Adrenal gland (tissue), 12 donors: Measurements from ENCODE around the gene VAC14. TPM values are rescaled to one million over a fixed set of nuclear protein-coding genes. Genes with fewer than 3 reads are reported as not detected.

Experiments used
- DNase-seq, 7 donors: peaks; one replicate each; pipeline ENCODE4 v3.0.0-alpha.2; 2019 to 2020
- H3K27ac ChIP-seq, 5 donors: fragments of 200-600 bp; sonication (generic) in 4 of 5; 1 replicate in 3 of 5; 2 replicates in 2 of 5; pipeline versions ENCODE4 v1.5.1 to v1.8.0; 2016 to 2020; ENCODE audit warnings: mild to moderate bottlenecking in 1 of 5
- H3K27me3 ChIP-seq: fragments of 200-600 bp; 2 replicates; pipeline ENCODE4 v1.8.0; 2021
- H3K36me3 ChIP-seq, 2 donors: fragments of 200-600 bp; replicated peaks in 1 of 2; 1 replicate in 1 of 2; 2 replicates in 1 of 2; pipeline versions ENCODE4 v1.5.1 to v1.8.0; 2018 to 2022
- H3K4me1 ChIP-seq, 2 donors: fragments of 200-600 bp; replicated peaks in 1 of 2; 1 replicate in 1 of 2; 2 replicates in 1 of 2; pipeline versions ENCODE4 v1.5.1 to v1.8.0; 2018 to 2021
- H3K4me3 ChIP-seq, 4 donors: fragments of 200-600 bp; sonication (generic) in 3 of 4; one replicate each; pipeline ENCODE4 v1.5.1; 2016 to 2018
- H3K9me3 ChIP-seq, 3 donors: fragments of 200-600 bp; sonication (generic) in 1 of 3; replicated peaks in 1 of 3; 1 replicate in 2 of 3; 2 replicates in 1 of 3; pipeline versions ENCODE4 v1.5.1 to v1.8.0; 2016 to 2021
- POLR2A ChIP-seq, 2 donors: fragments of 450-650 bp; IDR thresholded peaks; one replicate each; pipeline ENCODE4 v1.6.1; 2017; ENCODE audit warnings: antibody characterized with exemption in 2 of 2, mild to moderate bottlenecking in 2 of 2, moderate library complexity in 1 of 2
- WGBS, 4 donors: extraction: QIAGEN DNeasy Blood & Tissue Kit in 2 of 4; methylation state at CpG; one replicate each; pipeline versions ENCODE4 v1.1.5 to v1.1.7; 2013 to 2017; 5-methylcytosine and 5-hydroxymethylcytosine counted together
- intact Hi-C, 2 donors: fragments of 100-400 bp; cut with DNase I; formaldehyde crosslinking; loops; one replicate each; pipeline versions ENCODE4 v1.14.1 to v1.15.0; 2022 to 2023
- polyA plus RNA-seq, 3 donors: library from polyadenylated mRNA; stranded (reverse); fragments of 200-250 nt in 2 of 3; fragments of 350-450 nt in 1 of 3; fragmentation: Illumina TruSeq in 1 of 3; extraction: RNeasy Lipid Tissue Mini Kit (QIAGEN cat#74804) in 1 of 3; gene quantifications; one replicate each; pipeline ENCODE4 v1.2.3, GENCODE V29; 2013 to 2014
- total RNA-seq, 9 donors: library from RNA; depleted of rRNA in 4 of 9; stranded (reverse); fragments of >200 nt in 4 of 9; fragments of 120-200 nt in 1 of 9; fragmentation: NEBNext Ultra II Directional in 1 of 9; extraction: Animal tissue kit (Norgen Biotek cat#: 25700) in 1 of 9; gene quantifications; one replicate each; pipeline versions ENCODE4 v1.1.0 to v1.2.4, GENCODE V29; 2013 to 2023
- TF ChIP-seq, protein P1 (sequence below), 6 experiments: fragments of 450-650 bp in 4 of 6; fragments of 200-600 bp in 2 of 6; sonication (generic) in 1 of 6; IDR thresholded peaks; 1 replicate in 5 of 6; 2 replicates in 1 of 6; pipeline versions ENCODE4 v1.5.1 to v1.8.0; 2016 to 2021; ENCODE audit warnings: antibody characterized with exemption in 6 of 6, mild to moderate bottlenecking in 2 of 6, moderate library complexity in 1 of 6
- donor health status: healthy with polysubstance abuse.
- donor health status: Bipolar disorder and iron deficiency.
- donor health status: DM: yes; HTN: yes; CAD: no.
- donor health status: DM: no; HTN: no; CAD: no.
- donor health status: DM: no; HTN: no; CAD: no.
- donor health status: DM: yes; HTN: yes; CAD: no.

The VAC14 gene
- total and polyA plus RNA-seq, 12 donors = 24.6 to 74.8 (median 50.1) TPM

DNA sequence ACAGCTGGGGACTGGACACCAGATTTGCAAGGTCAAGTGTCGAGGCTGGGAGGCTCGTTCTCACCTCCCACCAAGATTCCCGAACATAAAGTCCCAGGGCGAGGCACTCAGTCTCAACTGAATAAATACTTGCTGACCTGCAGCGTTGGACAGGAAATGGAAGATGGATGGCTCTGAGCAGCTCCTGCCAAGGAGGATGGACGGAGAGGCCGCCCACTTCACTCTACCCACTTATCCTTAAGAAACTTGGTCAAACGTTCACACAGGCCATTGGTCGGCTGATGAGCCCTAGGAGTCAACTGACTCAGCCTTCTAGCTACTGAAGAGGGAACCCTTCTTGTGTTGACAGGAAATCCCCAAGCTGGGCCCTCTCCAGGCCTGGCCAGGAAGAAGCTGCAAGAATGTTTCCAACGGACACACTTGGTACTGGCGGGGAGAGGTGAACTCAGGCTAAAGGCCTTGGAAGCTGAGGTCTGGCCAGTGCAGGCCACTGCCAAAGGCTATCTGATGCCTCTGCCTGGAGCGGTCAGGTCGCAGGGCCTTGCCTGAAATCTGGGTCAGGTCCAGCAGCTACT is 50.0 kb downstream of the VAC14 start:
- H3K9me3 ChIP-seq = no peaks in the 10 kb centered on the region
- H3K27ac ChIP-seq = peak overlapping the region; percentile 63 to 94 (median 67)
- H3K36me3 ChIP-seq = no peaks in the 10 kb centered on the region
- no peak overlapping the region for H3K4me3 ChIP-seq
- H3K27me3 ChIP-seq = no peaks in the 10 kb centered on the region
- TF ChIP-seq, protein P1, sequence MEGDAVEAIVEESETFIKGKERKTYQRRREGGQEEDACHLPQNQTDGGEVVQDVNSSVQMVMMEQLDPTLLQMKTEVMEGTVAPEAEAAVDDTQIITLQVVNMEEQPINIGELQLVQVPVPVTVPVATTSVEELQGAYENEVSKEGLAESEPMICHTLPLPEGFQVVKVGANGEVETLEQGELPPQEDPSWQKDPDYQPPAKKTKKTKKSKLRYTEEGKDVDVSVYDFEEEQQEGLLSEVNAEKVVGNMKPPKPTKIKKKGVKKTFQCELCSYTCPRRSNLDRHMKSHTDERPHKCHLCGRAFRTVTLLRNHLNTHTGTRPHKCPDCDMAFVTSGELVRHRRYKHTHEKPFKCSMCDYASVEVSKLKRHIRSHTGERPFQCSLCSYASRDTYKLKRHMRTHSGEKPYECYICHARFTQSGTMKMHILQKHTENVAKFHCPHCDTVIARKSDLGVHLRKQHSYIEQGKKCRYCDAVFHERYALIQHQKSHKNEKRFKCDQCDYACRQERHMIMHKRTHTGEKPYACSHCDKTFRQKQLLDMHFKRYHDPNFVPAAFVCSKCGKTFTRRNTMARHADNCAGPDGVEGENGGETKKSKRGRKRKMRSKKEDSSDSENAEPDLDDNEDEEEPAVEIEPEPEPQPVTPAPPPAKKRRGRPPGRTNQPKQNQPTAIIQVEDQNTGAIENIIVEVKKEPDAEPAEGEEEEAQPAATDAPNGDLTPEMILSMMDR (IDR thresholded peaks at IDR 0.05) = peak in 2 of 6 experiments; percentile 22 to 41
- no peak for TF ChIP-seq POLR2A (IDR thresholded peaks at IDR 0.05)
- 29 to 47% (median 40%) methylated on average over 9 to 13 of the region's 13 CpGs for WGBS, 4 donors
- DNase-seq = peak; percentile 55 to 95 (median 90)
- peaks cover 37 to 59% of the 10 kb centered on the region in 2 donors for H3K4me1 ChIP-seq
- intact Hi-C loops = no loop called here

DNA sequence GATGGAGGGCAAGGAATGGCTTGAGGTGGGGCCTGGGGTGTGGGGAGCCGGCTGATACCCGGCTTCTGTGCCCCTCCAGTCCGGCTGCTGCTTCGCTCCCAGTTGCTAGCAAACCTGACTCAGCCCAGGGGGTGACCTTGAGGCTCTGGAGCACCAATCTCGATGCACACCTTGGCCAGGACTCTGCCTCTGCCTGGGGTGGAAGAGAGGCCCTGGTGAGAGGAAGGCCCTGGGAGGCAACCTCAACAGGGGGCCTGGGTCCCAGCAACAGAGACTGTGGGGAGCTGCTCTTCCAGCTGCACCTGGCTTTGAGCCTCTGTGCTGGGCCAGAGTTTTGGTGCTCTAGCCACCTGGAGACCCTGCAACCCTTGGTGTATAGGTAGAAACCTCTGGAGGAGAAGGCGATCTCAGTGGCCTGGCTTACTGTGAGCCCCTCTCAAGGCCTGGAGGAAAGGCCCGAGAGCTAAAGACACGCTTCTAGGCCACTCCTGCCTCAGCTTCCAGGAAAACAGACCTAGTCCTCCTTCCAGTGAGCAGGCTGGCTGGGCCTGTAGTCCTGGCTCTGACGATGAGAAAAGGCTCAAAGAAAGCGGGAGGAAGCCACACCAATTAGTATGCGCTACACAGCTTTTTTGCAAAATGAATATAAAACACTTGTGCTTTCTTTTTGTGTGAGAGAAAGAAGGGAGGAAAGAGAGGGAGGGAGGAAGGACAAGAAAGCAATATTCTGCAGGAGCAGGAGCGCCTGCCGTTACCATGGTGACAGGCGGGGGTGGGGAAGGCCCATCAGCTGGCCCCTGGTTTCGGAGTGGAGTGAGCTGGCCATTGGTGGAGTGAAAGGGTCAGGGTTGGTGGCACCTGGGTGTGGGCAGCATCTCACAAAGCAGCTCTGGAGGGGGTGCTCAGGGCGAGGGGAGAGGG is 51.0 kb downstream of the VAC14 start:
- DNase-seq = peak in 1 of 7 donors; percentile 37
- WGBS, 4 donors = 66 to 77% (median 75%) methylated on average over 13 to 16 of the region's 16 CpGs
- peaks cover 42 to 65% of the 10 kb centered on the region in 2 donors for H3K4me1 ChIP-seq
- H3K36me3 ChIP-seq = no peaks in the 10 kb centered on the region
- no peaks in the 10 kb centered on the region for H3K9me3 ChIP-seq
- intact Hi-C loops = no loop called here
- H3K27me3 ChIP-seq = no peaks in the 10 kb centered on the region
- H3K4me3 ChIP-seq = no peak overlapping the region
- peak overlapping the region; percentile 52 to 94 (median 67) for H3K27ac ChIP-seq
- TF ChIP-seq, protein P1 (IDR thresholded peaks at IDR 0.05) = no peak
- no peak for TF ChIP-seq POLR2A (IDR thresholded peaks at IDR 0.05)

DNA sequence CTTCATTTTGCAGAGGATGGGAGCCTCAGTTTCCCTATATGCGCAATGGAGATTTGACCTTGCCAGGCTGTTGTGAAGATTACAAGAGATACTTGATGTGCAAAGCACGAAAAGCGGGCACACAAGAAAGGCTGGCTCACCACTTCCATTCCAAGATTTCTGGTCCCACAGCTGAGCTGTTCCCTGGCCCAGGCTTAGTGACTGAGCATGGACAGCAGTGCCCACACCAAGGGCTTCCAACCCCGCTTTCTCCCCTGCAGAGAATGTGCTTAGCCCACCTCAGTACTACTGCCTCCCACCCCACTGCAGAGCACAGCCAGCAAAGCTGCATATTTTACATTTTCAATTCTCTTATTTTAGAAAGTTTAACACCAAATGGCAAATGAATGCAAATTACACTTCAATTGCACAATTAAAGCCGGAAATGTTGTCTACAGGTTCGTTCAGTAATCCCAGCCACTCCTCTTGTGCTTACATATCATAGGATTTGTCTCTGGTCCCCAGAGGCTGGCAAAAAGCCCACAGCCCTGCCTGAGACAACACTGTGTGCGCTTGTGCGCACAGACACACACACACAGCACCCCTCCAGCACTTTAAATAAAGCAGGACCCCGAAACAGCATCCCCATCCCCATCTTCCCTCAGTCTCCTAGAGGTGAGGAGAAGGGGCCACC is 51.8 kb downstream of the VAC14 start:
- H3K27me3 ChIP-seq = no peaks in the 10 kb centered on the region
- no peak for DNase-seq
- WGBS, 4 donors = 84 to 91% (median 88%) methylated on average over 9 of the region's 9 CpGs
- no peaks in the 10 kb centered on the region for H3K36me3 ChIP-seq
- peak overlapping the region in 3 of 5 donors; percentile 53 to 94 (median 67) for H3K27ac ChIP-seq
- TF ChIP-seq, protein P1 (IDR thresholded peaks at IDR 0.05) = no peak
- no peak for TF ChIP-seq POLR2A (IDR thresholded peaks at IDR 0.05)
- intact Hi-C loops = no loop called here
- H3K9me3 ChIP-seq = no peaks in the 10 kb centered on the region
- no peak overlapping the region for H3K4me3 ChIP-seq
- peaks cover 42 to 65% of the 10 kb centered on the region in 2 donors for H3K4me1 ChIP-seq
